ENCODE measurements around the gene PPME1.

The PPME1 gene

DNA sequence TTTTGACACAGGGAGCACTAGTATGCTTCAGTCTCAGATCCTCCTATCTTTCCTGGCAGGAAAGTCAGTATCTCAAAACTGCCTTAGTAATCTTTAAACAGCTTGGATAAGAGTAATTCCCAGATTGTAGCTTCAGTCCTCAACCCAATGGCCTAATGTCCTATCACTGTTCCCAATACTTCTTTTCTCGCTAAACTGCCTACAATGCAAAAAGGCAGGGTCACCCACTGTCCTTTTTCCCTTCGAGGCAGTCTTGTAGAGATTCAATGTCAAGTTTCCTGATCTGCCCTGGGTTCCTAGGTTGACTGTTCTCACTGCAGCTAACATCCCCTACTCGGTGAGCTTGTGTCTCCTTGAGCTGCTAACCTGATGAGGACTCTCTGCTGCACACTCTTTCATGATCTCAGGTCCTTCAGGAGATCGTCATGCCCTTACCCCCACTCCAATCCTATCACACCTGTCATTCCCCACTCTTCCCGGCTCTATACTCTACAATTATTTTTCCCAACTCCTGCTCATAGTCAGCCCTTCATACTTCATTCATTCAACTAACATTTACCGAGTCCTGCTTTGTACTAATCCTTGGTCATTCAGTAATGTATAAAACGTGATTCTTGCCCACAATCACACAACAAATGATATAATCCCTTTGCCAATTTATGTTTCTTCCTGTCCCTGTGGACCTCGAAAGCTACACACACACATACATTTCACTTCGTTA lies 1.2 kb upstream of the PPME1 start:
- TF ChIP-seq, protein P1, sequence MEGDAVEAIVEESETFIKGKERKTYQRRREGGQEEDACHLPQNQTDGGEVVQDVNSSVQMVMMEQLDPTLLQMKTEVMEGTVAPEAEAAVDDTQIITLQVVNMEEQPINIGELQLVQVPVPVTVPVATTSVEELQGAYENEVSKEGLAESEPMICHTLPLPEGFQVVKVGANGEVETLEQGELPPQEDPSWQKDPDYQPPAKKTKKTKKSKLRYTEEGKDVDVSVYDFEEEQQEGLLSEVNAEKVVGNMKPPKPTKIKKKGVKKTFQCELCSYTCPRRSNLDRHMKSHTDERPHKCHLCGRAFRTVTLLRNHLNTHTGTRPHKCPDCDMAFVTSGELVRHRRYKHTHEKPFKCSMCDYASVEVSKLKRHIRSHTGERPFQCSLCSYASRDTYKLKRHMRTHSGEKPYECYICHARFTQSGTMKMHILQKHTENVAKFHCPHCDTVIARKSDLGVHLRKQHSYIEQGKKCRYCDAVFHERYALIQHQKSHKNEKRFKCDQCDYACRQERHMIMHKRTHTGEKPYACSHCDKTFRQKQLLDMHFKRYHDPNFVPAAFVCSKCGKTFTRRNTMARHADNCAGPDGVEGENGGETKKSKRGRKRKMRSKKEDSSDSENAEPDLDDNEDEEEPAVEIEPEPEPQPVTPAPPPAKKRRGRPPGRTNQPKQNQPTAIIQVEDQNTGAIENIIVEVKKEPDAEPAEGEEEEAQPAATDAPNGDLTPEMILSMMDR (IDR thresholded peaks at IDR 0.05; ENCODE audit: insufficient read depth, low read length, missing control alignments), result no peak
- CTCF ChIA-PET, result interaction anchor here (0.8 to 2.5 kb wide), 3 partner anchors 15 to 206 kb away, joined by 3 to 12 read pairs (median 4); no protein-coding TSS in a partner anchor
- POLR2A ChIA-PET, result interaction anchor here (1.1 to 1.8 kb wide), 3 partner anchors 8 to 189 kb away, joined by 3 to 7 read pairs (median 5); no protein-coding TSS in a partner anchor
- peak overlapping the region; percentile 85 for H3K4me3 ChIP-seq (ENCODE audit: low read depth, low read length)
- DNase-seq (ENCODE audit: low read depth, low spot score), result no peak

GRCh38 chr11:74171630-74171968 lies 510 bp downstream of the PPME1 start:
- TF ChIP-seq, protein P1 (IDR thresholded peaks at IDR 0.05; ENCODE audit: insufficient read depth, low read length, missing control alignments), result no peak
- H3K4me3 ChIP-seq (ENCODE audit: low read depth, low read length), result peak overlapping the region; percentile 94
- ChIA-PET POLR2A (interaction anchor here (1.8 kb wide), 1 partner anchor 191 kb away, joined by 5 read pairs; no protein-coding TSS in a partner anchor), CTCF (interaction anchor here (0.9 to 2.5 kb wide), 4 partner anchors 23 to 208 kb away, joined by 3 to 12 read pairs (median 4); no protein-coding TSS in a partner anchor)
- no peak for DNase-seq (ENCODE audit: low read depth, low spot score)

DNA sequence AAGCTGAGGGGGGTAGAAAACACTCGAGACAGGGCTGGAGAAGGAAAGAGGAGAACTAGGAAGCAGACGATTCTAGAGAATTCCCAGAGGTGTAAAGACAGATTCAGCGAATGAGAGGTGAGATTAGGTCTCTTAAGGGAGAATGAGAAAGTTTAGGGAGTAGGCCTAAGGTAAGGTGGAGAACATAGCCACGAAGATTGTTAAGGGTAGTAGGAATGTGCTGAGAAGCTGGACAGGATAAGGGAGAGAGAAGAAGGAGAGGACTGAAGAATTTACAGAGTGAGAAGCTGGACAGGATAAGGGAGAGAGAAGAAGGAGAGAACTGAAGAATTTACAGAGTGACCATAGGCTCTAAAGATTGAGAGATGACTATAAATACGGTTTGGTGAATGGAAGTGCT lies 908 bp downstream of the PPME1 start:
- H3K4me3 ChIP-seq (ENCODE audit: low read depth, low read length), result peak overlapping the region; percentile 94
- DNase-seq (ENCODE audit: low read depth, low spot score), result no peak
- CTCF ChIA-PET, result interaction anchor here (0.9 to 1.4 kb wide), 2 partner anchors 84 to 208 kb away, joined by 4 to 5 read pairs; no protein-coding TSS in a partner anchor
- TF ChIP-seq, protein P1 (IDR thresholded peaks at IDR 0.05; ENCODE audit: insufficient read depth, low read length, missing control alignments), result no peak
- POLR2A ChIA-PET, result interaction anchor here (0.6 to 1.8 kb wide), 2 partner anchors 12 to 191 kb away, joined by 3 to 5 read pairs; no protein-coding TSS in a partner anchor

DNA sequence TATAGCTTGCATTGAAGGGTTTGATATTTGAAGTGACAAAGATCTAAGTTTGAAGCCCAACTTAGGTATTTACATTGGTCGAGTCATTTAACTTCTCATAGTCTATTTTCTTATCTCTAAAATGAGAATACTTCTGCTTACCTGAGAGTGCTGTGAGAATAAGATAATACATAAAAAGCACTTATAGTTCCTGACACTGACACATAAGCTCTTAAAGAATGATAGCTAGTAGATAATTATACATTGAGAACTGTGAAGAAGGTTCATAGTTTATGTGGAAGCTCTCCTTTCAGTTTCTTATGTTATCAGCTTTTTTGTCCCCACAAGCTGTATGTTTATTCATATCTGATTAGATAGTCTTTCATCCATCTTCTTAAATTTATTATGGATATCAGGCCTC lies 4.8 kb downstream of the PPME1 start:
- TF ChIP-seq, protein P1 (IDR thresholded peaks at IDR 0.05; ENCODE audit: insufficient read depth, low read length, missing control alignments), result no peak
- no peak for DNase-seq (ENCODE audit: low read depth, low spot score)
- POLR2A ChIA-PET, result no interaction called here
- H3K4me3 ChIP-seq (ENCODE audit: low read depth, low read length), result no peak overlapping the region
- CTCF ChIA-PET, result interaction anchor here (1.4 kb wide), 1 partner anchor 212 kb away, joined by 4 read pairs; no protein-coding TSS in a partner anchor

GRCh38 chr11:74179234-74180052 lies 8.4 kb downstream of the PPME1 start:
- H3K4me3 ChIP-seq (ENCODE audit: low read depth, low read length), result no peak overlapping the region
- TF ChIP-seq, protein P1 (IDR thresholded peaks at IDR 0.05; ENCODE audit: insufficient read depth, low read length, missing control alignments), result no peak
- ChIA-PET CTCF (no interaction called here), POLR2A (no interaction called here)
- no peak for DNase-seq (ENCODE audit: low read depth, low spot score)

DNA sequence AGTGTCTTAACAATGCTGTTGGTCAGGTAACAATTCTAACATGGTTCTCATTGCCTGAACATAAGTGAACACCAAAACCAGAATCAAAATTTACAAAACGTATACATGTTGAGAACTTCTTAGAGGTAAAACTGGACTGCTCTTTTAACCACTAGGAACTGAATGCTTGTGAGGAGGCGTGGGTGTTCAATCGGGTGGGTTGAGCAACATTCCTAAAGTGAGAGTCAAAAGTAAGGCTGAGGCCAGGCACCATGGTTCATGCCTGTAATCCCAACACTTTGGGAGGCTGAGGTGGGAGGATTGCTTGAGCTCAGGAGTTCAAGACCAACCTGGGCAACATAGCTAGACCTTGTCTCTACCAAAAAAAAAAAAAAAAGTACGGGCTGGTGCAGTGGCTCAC lies 11.5 kb downstream of the PPME1 start:
- no peak for DNase-seq (ENCODE audit: low read depth, low spot score)
- H3K4me3 ChIP-seq (ENCODE audit: low read depth, low read length), result no peak overlapping the region
- CTCF ChIA-PET, result no interaction called here
- TF ChIP-seq, protein P1 (IDR thresholded peaks at IDR 0.05; ENCODE audit: insufficient read depth, low read length, missing control alignments), result no peak
- POLR2A ChIA-PET, result no interaction called here

All from AG04449 (cell line).